Omental fat pad (tissue), 4 donors: ENCODE measurements around the gene LARGE1. TPM values are rescaled to one million over a fixed set of nuclear protein-coding genes. Genes with fewer than 3 reads are reported as not detected.

Experiments
- ATAC-seq: fragments of 150-250 bp; one replicate; pipeline ENCODE4 v1.9.1; 2016; ENCODE audit warnings: mild to moderate bottlenecking, moderate library complexity; ENCODE audit not compliant: low FRiP score
- DNase-seq: peaks from one replicate; pipeline ENCODE4 v3.0.0-alpha.2; 2019; ENCODE audit warnings: low spot score
- total RNA-seq, 4 donors: library from RNA; depleted of rRNA; stranded (reverse); fragments of >200 nt; gene quantifications; one replicate each; pipeline ENCODE4 v1.1.0, GENCODE V29; 2016
- TF ChIP-seq, protein P1 (sequence below), 3 donors: fragments of 450-650 bp; IDR thresholded peaks; one replicate each; pipeline ENCODE4 v1.5.1; 2016 to 2017; ENCODE audit warnings: antibody characterized with exemption in 3 of 3, mild to moderate bottlenecking in 3 of 3, moderate library complexity in 2 of 3

LARGE1 gene
- total RNA-seq, 4 donors from 2014 or later = 16.5 to 31.2 (median 22.3) TPM

DNA sequence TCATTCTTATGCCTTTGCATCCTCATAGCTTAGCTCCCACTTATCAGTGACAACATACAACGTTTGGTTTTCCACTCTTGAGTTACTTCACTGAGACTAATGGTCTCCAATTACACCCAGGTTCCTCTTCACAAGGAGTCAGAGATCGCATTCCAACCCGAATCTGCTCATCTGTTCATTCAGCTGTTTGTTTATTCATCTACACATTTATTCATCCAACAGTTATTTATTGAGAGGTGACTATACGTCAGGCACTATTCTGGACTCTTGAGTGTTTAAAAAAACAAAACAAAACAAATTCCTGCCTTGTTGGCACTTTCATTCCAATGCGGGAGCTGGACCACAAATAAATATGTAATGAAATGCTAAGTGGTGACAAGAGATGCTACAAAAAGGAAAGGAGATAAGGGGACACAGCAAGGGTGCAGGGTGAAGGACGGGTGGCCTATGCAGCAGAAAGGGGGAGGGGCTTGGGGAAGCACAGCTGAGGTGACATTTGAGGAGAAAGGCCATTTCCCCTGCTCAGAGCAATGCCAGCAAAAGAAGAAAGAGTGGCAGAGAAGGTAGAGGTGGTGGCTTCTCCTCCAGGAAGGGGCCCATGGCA, 468.3 kb downstream of the LARGE1 start:
- TF ChIP-seq, protein P1, sequence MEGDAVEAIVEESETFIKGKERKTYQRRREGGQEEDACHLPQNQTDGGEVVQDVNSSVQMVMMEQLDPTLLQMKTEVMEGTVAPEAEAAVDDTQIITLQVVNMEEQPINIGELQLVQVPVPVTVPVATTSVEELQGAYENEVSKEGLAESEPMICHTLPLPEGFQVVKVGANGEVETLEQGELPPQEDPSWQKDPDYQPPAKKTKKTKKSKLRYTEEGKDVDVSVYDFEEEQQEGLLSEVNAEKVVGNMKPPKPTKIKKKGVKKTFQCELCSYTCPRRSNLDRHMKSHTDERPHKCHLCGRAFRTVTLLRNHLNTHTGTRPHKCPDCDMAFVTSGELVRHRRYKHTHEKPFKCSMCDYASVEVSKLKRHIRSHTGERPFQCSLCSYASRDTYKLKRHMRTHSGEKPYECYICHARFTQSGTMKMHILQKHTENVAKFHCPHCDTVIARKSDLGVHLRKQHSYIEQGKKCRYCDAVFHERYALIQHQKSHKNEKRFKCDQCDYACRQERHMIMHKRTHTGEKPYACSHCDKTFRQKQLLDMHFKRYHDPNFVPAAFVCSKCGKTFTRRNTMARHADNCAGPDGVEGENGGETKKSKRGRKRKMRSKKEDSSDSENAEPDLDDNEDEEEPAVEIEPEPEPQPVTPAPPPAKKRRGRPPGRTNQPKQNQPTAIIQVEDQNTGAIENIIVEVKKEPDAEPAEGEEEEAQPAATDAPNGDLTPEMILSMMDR (IDR thresholded peaks at IDR 0.05) = no peak
- ATAC-seq = no peak

DNA sequence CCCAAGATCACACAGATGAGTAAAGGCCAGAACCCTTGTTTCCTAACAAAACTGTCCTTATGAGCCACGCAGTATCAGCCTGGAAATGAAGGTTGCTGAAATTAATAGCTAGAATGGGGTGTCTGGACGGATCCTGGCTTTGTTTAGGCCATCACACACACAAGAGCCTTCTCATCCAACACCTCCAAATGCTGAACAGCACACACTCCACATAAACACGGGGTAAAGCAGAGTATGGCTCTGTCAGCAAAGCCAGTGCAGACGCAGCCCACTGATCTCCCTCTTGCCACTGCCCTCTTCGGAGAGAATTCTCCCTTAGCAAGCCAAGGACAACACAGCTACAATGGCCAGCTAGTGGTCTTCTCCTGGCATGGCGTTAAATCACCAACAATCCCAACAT, 469.5 kb downstream of the LARGE1 start:
- DNase-seq = no peak
- ATAC-seq = no peak
- TF ChIP-seq, protein P1 (IDR thresholded peaks at IDR 0.05) = no peak

More for the DNA sequence above, 468.3 kb downstream of the LARGE1 start:
- no peak for DNase-seq

DNA sequence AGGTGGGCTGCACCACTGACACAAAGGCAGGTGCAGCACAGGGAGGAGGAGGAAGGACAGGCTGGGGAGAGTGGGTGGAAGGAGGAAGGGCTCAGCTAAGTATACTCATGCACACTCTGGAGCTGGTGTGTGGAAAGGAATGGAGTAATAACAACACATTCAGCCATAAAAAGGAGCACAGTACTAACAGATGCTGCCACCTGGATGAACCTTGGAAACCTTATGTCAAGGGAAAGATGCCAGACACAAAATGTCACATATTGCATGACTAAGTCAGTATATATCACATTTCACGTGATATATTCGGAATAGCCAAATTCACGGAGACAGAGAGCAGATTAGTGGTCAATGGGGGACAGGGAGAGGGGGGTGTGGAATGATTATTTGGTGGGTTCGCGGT, 472.5 kb downstream of the LARGE1 start:
- ATAC-seq (no peak), DNase-seq (no peak)
- TF ChIP-seq, protein P1 (IDR thresholded peaks at IDR 0.05) = no peak

DNA sequence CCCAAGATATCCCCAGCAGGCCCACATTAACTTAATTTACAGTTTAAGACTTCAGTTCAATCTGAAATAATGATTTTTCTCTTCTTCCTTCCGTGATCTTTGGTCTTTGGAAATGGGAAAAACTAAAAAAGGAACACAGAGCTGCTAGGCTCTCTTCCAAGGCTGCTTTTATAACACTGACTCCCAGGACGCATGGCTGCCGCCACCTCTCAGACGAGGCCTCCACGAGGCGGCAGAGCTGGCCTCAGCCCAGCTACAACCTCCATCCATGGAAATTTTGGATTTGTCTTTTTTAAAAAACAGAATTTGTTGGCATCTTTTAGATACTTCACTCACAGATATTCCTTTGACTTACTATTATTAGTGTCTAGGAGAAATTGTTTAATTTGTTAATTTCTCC, 476.6 kb downstream of the LARGE1 start:
- TF ChIP-seq, protein P1 (IDR thresholded peaks at IDR 0.05) = no peak
- no peak for DNase-seq
- ATAC-seq = no peak

DNA sequence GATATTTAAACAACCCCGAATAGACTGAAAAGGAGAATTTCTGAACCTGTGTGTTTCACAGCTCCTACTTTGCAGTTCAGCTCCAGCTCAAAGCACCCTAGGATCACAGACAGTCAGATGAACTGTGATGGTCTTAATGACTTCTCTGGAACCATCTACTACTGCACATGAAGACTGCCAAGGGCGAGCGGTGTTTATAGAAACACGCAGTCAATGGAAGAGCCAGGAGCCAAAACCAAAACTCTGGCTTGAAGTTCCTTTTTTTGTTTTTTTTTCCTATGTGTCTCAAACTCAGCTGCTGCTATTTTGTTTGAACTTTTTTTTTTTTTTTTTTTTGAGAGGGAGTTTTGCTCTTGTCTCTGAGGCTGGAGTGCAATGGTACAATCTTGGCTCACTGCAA, 479.5 kb downstream of the LARGE1 start:
- DNase-seq (no peak), ATAC-seq (no peak)

DNA sequence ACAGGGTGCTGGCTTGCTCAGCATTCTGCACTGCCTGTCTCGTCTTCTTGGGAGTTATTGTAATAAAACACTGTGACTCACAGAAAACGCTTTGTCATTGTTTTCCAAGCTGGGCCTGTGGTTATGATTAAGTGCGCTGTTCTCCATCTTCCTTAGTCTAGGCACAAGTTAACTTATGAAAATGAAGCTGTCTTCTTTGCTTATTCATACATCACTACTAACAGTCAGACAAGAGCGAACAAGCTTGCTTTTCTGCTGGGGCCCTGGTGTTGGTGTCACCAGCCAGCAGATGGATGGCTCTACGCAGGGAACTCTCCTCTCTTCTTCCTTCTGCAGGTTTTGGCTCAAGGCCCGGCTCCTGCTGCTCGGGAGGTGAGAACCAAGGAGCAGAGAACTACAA, 482.0 kb downstream of the LARGE1 start:
- ATAC-seq (no peak), DNase-seq (no peak)
- TF ChIP-seq, protein P1 (IDR thresholded peaks at IDR 0.05) = no peak

More for the DNA sequence above, 479.5 kb downstream of the LARGE1 start:
- TF ChIP-seq, protein P1 (IDR thresholded peaks at IDR 0.05) = no peak

DNA sequence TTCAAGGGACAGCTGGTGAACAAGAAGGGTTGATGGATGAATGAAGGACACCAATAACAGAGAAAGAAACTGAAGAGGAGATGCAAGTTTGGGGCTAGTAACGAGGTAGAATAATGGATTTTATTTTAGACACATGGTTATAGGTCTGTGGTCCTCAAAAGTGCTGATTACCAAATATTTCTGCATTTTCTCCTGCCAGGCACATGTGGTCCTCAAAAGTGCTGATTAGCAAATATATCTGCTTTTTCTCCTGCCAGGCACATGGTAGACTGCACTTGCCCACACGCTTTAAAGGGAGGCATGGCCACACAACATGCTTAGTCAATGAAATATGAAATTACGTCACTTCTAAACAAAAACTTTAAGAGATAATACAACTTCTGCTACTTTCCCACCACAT, 489.0 kb downstream of the LARGE1 start:
- TF ChIP-seq, protein P1 (IDR thresholded peaks at IDR 0.05) = no peak
- ATAC-seq (no peak), DNase-seq (no peak)
